ENCODE results near the gene PLEKHG3.

PLEKHG3 gene

DNA sequence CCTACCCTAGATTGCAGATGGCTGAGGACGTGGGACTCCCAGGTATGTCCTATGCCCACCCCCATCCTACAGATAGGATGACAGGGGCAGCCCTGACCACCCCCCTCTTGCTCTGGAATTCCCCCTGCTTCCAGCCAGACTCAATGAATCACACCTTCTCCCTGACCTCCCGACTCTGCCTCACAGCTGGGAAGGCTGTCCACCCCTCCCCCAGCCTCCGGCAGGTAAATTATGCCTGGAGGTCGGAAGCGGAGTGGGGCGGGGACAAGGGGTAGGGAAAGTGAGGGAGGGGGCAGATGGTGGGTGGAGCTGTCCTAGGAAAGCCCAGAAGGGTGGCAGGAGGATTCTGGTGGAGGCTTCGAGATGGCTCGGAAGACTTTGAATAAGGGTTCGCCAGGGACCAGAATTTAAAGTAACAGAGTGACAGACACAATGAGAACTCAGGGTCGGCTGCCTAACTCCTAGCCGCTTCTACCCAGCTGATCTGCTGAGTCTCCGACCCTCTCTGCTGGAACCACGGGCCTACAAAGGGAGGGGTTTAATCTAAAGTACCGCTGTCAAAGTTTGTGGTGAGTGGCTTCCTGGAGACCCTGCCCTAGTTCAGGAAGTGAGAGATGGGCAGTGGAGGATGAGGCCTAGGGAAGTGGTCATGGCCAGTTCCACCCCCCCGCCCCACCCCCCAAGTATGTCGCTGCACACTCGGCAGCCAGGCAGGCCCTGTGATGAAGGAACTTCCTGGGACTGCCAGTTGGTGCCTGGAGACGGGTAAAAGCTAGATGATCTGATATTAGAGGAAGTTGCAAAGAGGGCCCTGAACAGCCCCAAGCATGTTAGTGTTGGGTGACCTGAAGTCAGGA is 4.2 kb downstream of the PLEKHG3 start:
- DNase-seq: no peak

DNA sequence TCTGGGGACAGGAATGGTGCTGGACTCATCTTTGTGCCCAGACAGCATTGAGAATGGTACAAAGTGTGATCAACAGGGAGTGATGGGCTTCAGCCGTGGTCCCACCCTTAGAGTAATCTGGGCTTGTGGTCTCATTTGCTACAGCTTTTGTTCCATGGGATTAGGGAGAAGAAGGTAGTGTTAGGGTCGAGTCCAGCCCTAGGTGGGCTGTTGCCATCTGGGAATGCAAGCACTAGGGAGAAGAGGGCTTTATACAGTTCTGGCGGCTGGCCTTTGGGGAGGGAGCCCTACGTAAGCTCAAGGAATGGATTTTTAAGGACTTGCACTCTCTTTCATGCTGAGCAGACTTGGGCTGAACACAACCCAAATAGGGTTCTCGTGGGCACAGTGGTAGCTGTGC is 4.9 kb downstream of the PLEKHG3 start:
- no peak for DNase-seq

DNA sequence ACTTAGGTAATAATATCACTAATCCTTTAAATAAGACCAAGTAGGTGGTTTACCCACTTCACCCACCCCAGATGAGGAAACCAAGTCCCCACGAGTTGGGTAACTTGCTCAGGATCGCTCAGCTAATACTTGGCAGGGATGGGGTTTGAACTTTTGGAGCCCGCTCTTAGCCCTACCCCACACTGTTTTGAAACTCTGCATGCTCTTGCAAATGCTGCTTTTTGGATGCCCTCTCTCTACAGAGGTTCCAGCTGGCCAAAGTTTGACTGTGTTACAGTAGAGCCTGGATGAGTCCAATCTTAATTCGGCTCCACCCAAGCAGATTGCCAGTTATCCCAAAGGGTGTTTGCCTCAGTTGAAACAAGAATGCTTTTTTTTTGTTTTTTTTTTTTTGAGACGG is 6.8 kb downstream of the PLEKHG3 start:
- DNase-seq: no peak

DNA sequence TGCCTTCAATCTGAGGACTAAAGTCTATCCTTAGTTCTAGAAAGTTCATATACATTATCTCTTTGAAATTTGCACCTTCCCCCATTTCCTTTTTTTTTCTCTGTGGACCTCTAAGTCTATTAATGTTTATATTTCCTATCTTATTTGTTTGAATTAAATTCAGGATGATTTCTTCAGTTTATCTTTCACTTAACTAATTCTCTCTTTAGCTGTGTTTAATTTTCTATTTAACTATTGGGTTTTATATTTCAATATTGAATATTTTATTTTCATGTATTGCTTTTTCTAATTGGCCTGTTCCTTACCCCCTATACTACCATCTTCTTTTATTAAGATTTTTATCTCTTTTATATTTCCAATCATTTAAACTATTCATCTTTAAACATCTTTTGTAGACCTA is 9.5 kb downstream of the PLEKHG3 start:
- DNase-seq: no peak

DNA sequence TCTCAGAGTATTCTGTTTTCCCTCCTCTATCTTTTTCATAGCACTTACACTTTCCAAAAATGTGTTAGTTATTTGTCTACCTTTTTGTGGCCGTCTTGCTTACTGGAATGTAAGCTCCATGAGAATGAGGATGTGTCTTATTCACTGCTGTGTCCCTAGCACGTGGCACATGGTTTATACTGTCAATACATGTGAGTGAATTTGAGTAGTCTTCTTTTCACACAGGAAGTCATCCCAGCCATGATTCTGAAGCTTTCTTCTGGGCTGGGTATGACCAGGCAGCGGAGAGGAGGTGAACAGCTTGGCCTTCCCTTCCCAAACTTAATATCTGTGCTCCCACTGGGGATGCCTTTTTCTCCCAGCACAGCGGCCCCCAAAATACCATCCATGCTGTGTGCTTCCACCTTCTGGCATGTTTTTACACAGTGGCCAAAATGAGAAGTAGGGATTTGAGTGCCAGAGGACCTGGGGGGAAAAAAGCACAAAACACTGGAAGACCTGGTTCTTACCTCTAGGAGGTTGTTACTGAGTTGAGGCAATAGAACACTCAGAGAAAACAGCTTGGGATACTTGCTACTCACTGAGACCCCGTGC is 10.3 kb downstream of the PLEKHG3 start:
- no peak for DNase-seq

DNA sequence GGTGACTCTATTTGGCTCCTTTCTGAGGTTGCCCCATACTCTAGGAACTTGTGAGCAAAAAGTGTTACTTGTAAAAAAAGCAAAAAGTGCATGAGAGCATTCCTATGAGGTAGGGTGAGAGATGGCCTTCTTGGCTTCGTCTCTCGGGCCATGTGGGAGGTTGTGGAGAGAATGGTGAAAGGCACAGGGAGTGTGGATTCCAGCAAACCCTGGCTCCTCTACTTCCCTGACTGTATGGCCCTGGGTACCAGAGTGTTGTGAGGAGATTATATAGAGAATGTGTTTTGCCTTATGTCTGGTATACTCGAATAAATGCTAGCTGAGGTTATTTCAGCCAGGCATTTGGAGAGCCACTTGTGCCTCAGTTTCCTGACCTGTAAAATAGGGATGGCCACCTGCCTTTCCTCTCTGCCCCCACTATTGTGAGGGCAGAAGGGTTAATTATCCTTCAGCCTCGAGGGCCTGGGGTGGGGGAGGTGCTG is 11.0 kb downstream of the PLEKHG3 start:
- no peak for DNase-seq

DNA sequence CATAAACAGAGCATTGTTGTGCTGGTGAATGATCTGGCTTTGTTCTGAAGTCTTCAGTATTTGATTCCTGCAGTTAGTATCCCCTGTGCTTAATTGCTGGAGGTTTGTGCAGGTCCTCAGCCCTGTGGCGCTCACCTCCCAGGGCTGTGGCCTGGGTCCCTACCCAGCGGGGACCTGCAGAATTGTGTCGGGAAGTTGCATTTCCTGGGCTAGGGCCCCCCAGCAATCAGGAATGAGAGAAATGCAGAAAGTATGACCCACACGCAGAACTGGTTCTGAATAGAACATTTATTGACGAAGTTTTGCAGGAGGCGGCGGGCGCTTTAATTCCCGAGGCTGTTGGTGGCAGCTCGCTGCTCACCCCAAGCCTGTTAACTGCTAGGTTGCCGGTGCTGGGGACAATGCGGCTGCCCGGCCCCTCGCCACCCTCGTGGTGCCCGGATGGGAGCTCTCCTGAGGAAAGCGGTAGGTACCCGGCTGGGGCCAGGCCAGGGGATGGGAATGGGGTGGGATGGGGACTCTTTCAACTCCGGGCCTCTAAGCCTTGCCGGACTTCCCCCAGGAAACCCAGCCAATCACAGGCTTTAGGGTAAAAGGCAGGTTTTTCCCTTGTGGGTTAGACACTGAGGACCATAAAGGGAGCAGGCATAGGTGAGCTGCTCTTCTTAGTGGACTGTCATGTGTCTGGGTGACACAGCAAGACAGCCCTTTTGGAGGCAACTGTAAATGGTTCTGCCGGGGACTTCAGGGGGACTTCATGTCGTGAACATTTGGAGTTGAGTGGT is 11.6 kb downstream of the PLEKHG3 start:
- DNase-seq: no peak

DNA sequence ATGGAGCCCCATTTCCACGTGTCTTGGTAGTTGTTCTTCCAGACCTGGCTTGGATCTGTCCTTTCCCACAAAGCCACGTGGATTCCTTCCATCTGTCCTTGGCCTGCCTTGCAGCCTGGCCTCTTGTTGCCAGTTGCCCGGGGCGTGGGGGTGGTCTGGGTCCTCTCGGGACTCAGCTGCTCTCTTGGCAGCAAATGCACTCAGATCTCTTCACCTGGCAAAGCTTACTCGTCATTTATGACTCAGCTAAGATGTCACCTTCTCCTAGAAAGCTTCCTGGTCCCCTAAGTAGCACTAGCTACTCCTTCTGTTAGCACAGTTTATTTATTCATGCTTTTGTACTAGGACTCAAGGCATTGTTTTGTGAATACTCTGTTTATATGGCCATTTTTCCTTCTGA is 13.6 kb downstream of the PLEKHG3 start:
- no peak for DNase-seq

DNA sequence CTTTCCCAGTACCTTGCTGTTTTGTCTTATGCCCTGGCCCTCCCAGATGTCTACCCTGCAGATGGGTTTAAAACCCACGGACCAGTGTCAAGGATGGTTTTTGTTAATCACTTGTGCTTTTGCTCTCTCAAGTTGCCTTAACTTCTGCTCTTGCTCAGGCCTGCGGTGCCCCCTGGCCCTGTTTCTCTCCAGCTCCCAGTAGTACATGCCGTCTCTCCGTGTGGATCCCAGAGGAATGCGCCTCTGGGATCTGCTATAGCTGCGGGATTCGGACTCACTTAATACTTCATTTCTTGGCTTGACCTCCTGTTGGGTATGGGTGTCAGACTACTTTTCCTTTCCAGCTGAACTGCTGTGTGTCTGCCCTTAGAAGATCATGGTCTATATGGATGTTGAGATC is 14.5 kb downstream of the PLEKHG3 start:
- no peak for DNase-seq

DNA sequence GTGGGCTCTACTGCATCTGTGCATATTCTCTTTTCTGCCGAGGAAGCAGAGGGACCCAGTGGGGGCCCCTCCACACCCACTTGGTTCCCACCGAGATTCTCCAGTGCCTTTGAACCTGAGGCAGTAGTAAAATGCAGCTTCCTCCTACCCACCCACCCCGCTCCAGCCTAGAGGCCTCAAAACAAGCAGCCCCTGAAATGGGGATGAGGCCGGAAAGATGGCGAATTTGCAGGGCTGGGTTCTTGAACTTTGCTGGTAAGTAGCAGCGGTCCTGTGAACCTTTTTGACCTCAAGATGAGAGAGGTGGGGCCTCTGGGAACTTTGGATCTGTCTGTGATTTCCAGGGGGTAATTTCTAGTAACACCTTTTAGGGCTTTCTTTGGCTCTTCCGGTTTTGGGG is 15.4 kb downstream of the PLEKHG3 start:
- DNase-seq: no peak

DNA sequence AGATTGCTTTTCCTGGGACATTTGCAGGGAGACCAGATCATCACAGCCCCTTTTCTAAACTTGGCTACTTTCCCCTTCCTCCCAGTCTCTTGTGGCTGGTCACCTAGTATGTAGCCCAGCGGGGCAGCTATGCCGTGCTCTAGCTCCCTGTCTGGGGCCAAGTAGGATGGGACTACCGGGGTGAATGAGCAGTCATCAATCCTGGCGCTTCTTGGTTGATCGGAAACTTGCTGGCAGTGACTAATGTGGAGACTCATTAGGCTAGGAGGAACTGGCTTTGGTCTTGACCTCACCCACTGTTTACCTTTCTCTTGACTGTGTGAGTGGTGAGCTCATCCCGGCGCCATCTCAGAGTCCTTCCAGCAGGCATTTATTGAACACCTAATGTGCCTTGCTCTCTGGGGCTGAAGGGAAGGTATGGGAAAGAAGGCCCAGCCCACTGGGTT is 15.9 kb downstream of the PLEKHG3 start:
- DNase-seq: no peak

DNA sequence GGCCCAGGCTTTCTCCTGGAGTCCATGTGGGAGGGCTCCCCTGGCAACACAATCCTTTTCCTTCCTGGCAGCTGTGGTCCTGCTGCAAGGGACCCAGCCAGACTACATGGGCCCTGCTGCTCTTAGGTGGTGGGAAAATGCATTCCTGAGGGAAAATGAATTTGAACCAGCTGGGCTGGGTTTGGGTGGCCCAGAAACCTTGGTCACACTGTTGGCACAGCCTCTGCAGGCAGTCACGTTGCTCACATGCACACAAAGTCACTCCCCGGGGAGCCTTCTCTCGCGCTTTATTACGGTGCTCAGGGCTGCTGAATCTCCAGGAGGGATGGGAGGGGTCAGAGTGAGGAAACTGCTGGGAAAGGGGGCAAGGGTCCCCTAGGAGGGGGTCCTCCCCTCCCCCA is 17.2 kb downstream of the PLEKHG3 start:
- DNase-seq: no peak

DNA sequence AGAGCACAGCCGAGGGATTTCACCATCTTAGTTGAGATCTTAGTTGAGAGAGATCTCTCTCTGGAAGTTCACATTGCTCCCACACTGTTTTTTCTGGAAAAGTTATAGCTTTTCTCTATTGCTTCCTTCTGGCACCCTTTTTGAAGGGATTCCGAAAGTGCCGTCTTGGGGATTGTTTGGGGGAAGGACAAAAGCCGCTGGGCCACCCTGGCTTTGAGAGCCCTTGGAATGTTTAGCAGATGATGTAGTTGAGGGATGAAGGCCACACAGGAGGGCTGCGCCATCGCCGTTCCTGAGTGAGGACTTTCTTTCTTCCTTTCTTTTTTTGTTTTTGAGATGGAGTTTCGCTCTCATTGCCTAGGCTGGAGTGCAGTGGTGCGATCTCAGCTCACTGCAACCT is 17.7 kb downstream of the PLEKHG3 start:
- no peak for DNase-seq

DNA sequence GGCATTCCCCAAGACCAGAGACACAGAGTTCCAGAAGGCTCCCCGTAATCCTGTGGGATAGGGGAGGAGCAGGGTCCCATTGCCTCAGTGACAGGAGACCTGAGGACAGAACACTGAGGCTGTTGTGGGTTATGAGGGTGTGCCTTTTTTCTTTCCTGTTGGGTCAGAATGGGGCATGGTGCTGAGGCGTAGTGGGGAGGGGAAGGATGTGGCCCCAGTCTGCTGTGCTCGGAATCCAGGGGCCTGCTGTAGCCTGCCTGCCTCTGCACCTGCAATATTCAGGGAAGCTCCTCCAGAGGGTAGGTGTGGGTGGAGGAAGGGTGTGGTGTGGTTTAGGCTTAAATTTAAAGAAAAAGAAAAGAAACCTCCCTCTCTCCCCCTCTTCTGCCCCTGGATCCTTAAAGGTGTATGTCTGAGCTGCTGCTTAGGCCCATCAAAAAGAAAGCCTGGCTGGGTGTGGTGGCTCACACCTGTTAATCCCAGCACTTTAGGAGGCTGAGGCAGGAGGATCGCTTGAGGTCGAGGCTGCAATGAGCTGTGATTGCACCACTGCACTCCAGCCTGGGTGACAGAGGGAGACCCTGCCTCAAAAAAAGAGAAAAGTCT is 18.7 kb downstream of the PLEKHG3 start:
- no peak for DNase-seq

DNA sequence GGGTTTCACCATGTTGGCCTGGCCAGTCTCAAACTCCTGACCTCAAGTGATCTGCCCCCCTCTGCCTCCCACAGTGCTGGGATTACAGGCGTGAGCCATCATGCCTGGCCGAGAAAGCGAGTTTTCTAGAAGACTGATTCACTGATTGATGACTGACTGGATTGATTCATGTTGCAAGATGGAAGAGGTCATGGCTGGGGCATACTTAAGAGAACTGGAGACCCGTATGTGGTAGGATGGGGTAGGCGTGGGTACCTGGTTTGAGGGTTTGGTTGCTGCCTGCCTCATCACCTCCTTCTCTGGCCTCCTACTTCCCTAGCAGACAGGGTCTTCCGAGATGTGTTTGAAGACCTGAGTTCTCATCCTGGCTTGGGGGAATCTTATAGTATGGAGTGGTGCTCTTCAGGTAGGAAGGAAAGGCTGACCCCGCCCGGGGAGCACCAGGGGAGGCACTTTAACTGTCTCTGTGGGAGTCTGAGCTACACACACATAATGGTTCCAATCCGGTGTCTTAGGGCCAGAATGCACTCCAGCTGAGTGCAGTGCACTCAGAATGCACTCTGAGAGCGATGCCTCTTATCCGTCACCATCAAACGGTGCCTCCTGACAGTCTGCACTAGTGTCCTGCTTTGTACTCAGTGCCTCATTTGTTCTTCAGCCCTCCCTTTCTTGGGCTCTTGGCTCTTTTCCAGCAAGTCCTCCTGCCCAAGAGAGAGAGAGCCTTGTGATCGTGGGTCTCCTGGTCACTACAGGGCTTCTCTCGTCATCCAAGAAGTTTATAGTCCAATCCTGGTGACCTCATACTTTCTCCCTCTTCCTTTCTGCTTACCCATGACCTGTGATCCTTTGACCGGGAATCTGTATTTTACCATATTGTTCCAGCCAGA is 19.7 kb downstream of the PLEKHG3 start:
- no peak for DNase-seq

DNA sequence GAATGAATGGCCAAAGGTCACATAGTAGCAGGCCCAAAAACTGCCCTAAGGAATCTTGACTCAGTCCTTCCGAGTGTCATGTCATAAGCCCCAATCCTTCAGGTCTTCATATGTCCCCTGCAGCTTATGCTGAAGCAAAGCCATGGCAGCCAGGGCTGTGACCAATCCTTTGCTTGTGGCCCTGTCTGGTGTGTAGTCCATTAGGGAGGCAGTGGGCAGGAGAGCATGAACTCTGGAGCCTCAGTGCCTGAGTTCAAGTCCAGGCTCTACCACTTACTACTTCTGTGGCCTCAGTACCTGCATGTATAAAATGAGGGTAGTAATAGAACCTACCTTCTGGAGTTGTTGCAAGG is 20.3 kb downstream of the PLEKHG3 start:
- DNase-seq: no peak

DNA sequence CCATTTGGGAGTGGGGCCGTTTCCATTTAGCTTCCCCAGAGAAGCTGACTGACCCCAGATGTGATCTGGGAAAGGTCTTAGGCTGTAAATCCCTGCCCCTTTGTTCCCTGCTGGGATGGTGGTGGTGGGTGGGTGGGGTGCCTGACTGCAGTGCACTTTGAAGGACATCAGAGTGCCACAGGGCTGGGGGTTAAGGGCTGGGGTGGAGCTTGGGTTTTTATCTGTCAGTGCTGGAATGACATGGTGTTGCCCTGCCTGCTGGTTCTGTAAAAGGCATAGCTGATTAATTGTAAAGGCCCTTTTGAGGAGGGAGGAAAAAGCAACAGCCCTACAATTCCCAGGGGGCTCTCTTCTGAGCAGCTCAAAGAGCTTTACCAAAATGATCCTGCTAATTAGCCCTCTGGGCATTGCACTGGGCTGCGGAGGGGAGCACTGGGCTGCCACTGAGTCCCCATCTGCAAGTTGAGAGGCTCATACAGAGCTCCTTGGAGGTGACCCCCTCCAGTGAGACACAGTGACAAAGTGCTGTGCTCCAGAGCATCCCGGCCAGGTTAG is 21.1 kb downstream of the PLEKHG3 start:
- no peak for DNase-seq

DNA sequence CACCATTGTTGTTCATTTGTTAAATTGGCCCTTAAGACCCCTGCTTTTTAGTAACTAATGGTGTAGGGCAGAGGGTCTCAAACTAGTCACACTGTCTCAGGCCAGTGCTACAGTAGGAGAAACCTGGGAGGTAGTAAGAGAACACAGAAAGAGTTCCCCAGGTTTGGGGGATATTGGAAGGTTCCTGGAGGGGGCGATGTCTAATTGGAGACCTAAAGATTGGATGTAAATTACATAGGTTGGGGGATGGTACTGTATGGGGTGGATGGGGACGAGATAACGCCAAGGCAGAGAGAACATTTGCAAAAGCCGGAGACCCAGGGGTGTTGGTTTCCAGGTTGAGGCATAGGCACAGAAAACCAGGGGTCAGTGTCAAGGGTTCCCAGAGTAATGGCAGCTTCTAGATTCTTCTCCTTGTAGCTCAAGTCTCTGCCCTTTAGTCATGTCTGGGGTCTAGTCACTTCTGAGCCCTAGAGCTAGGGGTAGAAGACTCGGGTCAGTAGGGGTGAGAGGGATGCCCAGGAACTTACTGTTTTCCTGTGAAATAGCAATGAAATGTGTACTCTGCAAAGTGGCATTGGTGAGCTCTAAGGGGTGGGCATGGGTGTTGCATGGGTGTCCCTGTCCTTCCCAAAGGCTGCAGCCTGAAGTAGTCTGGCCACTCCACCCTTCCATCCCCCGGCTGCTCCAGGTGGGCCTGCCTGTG is 21.8 kb downstream of the PLEKHG3 start:
- no peak for DNase-seq

DNA sequence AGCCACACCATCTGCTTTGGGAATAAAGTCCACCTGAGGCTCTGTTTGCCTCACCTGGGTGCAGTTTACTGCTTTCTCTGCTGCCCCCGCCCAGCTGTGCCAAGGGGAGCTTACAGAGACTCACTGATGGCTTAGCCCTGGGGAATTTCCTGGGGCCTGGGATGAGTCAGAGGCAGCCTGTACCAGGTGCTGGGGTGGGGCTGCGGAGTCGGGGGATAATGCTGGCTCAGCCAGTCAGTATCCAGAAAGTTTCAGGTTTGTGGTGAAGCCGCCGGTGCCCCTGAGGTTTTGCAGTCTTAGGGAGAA is 22.3 kb downstream of the PLEKHG3 start:
- DNase-seq: no peak

DNA sequence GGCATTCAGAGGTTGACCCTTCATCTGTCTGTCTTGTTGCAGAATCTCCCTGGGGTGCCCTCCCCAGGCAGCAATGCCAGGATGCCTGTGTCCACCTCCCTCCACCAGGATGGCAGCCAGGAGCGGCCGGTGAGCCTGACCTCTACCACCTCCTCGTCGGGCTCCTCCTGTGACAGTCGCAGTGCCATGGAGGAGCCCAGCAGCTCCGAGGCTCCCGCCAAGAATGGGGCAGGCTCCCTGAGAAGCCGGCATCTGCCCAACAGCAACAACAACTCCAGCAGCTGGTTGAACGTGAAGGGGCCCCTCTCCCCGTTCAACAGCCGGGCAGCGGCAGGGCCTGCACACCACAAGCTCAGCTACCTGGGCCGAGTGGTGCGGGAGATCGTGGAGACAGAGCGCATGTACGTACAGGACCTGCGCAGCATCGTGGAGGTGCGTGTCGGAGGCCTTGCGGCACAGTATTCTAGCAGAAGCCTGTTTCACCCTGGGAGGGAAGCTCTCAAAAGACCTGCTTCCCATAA is 23.4 kb downstream of the PLEKHG3 start:
- no peak for DNase-seq

DNA sequence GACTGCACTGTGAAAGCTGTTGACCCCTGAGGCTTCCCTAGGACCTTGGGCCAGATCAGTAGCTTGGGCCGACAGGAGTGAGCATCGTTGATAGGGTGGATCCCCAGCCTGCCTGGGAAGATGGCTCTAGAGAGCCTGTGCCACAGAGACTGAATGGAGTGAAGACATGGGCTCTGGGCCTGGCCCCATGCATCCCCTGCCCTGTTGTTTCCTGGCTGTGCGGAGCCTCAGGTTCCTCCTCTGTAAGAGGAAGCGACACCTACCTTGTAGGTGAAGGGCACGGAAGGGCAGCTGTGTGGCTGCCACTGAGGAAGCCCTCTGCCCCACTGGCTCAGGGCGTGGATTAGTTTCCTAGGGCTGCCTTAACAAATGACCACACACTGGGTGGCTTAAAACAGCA is 23.9 kb downstream of the PLEKHG3 start:
- DNase-seq: no peak

All from NCI-H1417 treated with DMSO at 0.1 percent for 48 hours (cell line).